Sigmoid colon (tissue), 3 donors: ENCODE results near the gene PRKCQ.

ENCODE experiments used
- CTCF ChIP-seq, 4 experiments: fragments of 450-650 bp in 3 of 4; fragments of 200-600 bp in 1 of 4; IDR thresholded peaks; one replicate each; pipeline ENCODE4 v1.5.1; 2016 to 2019; ENCODE audit warnings: antibody characterized with exemption in 4 of 4, mild to moderate bottlenecking in 3 of 4, moderate library complexity in 2 of 4
- POLR2A ChIP-seq, 2 donors: fragments of 450-650 bp; IDR thresholded peaks; one replicate each; pipeline ENCODE4 v1.6.1; 2016; ENCODE audit warnings: antibody characterized with exemption in 2 of 2, mild to moderate bottlenecking in 2 of 2, moderate library complexity in 2 of 2

- TF ChIP-seq POLR2A (IDR thresholded peaks at IDR 0.05) (no peak), CTCF (IDR thresholded peaks at IDR 0.05) (no peak)
Measured at GRCh38 chr10:6578251-6578771, 1.8 kb downstream of the PRKCQ start.
